Spleen (tissue), 11 donors: ENCODE data around the gene RAB11A. TPM values are rescaled to one million over a fixed set of nuclear protein-coding genes. Genes with fewer than 3 reads are reported as not detected.

Experiments used
- DNase-seq: peaks from one replicate; pipeline ENCODE4 v3.0.0-alpha.2; 2020
- H3K27ac ChIP-seq, 8 donors: fragments of 200-600 bp; sonication (generic) in 7 of 8; 1 replicate in 4 of 8; 2 replicates in 4 of 8; pipeline versions ENCODE4 v1.5.0 to v1.8.0; 2016 to 2021; ENCODE audit warnings: inconsistent platforms in 4 of 8, mild to moderate bottlenecking in 4 of 8, moderate library complexity in 1 of 8
- H3K27me3 ChIP-seq, 7 donors: fragments of 200-600 bp; sonication (generic) in 6 of 7; replicated peaks in 1 of 7; 1 replicate in 4 of 7; 2 replicates in 3 of 7; pipeline versions ENCODE4 v1.5.0 to v1.8.0; 2016 to 2021; ENCODE audit warnings: inconsistent platforms in 3 of 7, mild to moderate bottlenecking in 1 of 7
- H3K36me3 ChIP-seq, 6 donors: fragments of 200-600 bp; sonication (generic) in 5 of 6; 1 replicate in 4 of 6; 2 replicates in 2 of 6; pipeline versions ENCODE4 v1.5.0 to v1.8.0; 2016 to 2021; ENCODE audit warnings: inconsistent platforms in 2 of 6
- H3K4me1 ChIP-seq, 6 donors: fragments of 200-600 bp; sonication (generic) in 5 of 6; 1 replicate in 3 of 6; 2 replicates in 3 of 6; pipeline versions ENCODE4 v1.5.0 to v1.8.0; 2016 to 2021; ENCODE audit warnings: inconsistent platforms in 3 of 6
- H3K4me3 ChIP-seq, 8 donors: fragments of 200-600 bp; sonication (generic) in 7 of 8; 1 replicate in 4 of 8; 2 replicates in 4 of 8; pipeline versions ENCODE4 v1.5.0 to v1.8.0; 2016 to 2021; ENCODE audit warnings: inconsistent platforms in 4 of 8, mild to moderate bottlenecking in 4 of 8, moderate library complexity in 2 of 8
- H3K9me3 ChIP-seq, 8 donors: fragments of 200-600 bp; sonication (generic) in 7 of 8; 1 replicate in 4 of 8; 2 replicates in 4 of 8; pipeline versions ENCODE4 v1.5.0 to v1.8.0; 2016 to 2021; ENCODE audit warnings: inconsistent platforms in 4 of 8
- CTCF ChIP-seq, 11 experiments: fragments of 200-600 bp in 7 of 11; fragments of 450-650 bp in 4 of 11; sonication (generic) in 4 of 11; IDR thresholded peaks in 8 of 11; conservative IDR thresholded peaks in 3 of 11; 1 replicate in 7 of 11; 2 replicates in 4 of 11; pipeline versions ENCODE4 v1.4.0 to v1.8.0; 2016 to 2021; ENCODE audit warnings: antibody characterized with exemption in 11 of 11, inconsistent platforms in 4 of 11, mild to moderate bottlenecking in 1 of 11
- POLR2A ChIP-seq, 3 donors: fragments of 450-650 bp; IDR thresholded peaks; one replicate each; pipeline ENCODE4 v1.5.1; 2017; ENCODE audit warnings: antibody characterized with exemption in 3 of 3, mild to moderate bottlenecking in 1 of 3
- POLR2AphosphoS5 ChIP-seq, 3 donors: sonication (generic); formaldehyde crosslinking; IDR thresholded peaks; one replicate each; pipeline ENCODE4 v1.5.1; 2017; ENCODE audit warnings: antibody characterized with exemption in 3 of 3
- WGBS, 5 donors: extraction: QIAGEN DNeasy Blood & Tissue Kit in 3 of 5; methylation state at CpG; one replicate each; pipeline versions ENCODE4 v1.1.5 to v1.1.7; 2013 to 2018; 5-methylcytosine and 5-hydroxymethylcytosine counted together
- intact Hi-C: fragments of 100-400 bp; cut with DNase I; formaldehyde crosslinking; loops from one replicate; pipeline ENCODE4 v1.15.0; 2023; ENCODE audit warnings: low total_unique reads
- polyA plus RNA-seq, 3 donors: library from polyadenylated mRNA; stranded (reverse); fragments of 200-250 nt; gene quantifications; one replicate each; pipeline ENCODE4 v1.2.1, GENCODE V29; 2013
- total RNA-seq, 7 donors: library from RNA; depleted of rRNA in 3 of 7; stranded (reverse); fragments of >200 nt in 3 of 7; fragmentation: NEBNext Ultra II Directional in 4 of 7; extraction: Animal tissue kit (Norgen Biotek cat#: 25700) in 4 of 7; gene quantifications; one replicate each; pipeline versions ENCODE4 v1.1.0 to v1.2.1, GENCODE V29; 2016 to 2021
- donor health status: healthy with polysubstance abuse.
- donor health status: DM: no; HTN: no; CAD: no; lungs with moderate emphysema.
- donor health status: DM: no; HTN: no; CAD: no.
- donor health status: Bipolar disorder and iron deficiency.
- donor health status: healthy.
- donor health status: DM: no; HTN: no; CAD: no.
- donor health status: DM: yes; HTN: yes; CAD: no.

Gene RAB11A
- total and polyA plus RNA-seq, 10 donors: 86.7 to 313 (median 235) TPM

- Histone ChIP-seq H3K36me3 (no peaks in the 10 kb centered on the region), H3K4me1 (peaks cover 19 to 82% (median 42%) of the 10 kb centered on the region in 6 donors), H3K27ac (no peak overlapping the region), H3K27me3 (no peaks in the 10 kb centered on the region), H3K4me3 (no peak overlapping the region), H3K9me3 (no peaks in the 10 kb centered on the region)
- 87 to 94% (median 92%) methylated on average over 3 of the region's 3 CpGs for WGBS, 5 donors
- intact Hi-C loops: loop anchor here (10.0 kb wide), 1 partner anchor 48 kb away; no protein-coding TSS in a partner anchor
- TF ChIP-seq CTCF (IDR thresholded peaks at IDR 0.05 in 8 of 11, conservative IDR thresholded peaks at IDR 0.05 in 3 of 11): no peak
- no peak for TF ChIP-seq POLR2AphosphoS5 (IDR thresholded peaks at IDR 0.05)
- TF ChIP-seq POLR2A (IDR thresholded peaks at IDR 0.05): no peak
- no peak for DNase-seq
Measured at GRCh38 chr15:65822316-65822715, 47.0 kb upstream of the RAB11A start.

GRCh38 chr15:65824031-65824743 is 45.1 kb upstream of the RAB11A start:
- no peaks in the 10 kb centered on the region for H3K27me3 ChIP-seq
- intact Hi-C loops: loop anchor here (10.0 kb wide), 1 partner anchor 49 kb away; no protein-coding TSS in a partner anchor
- peaks cover 12 to 86% (median 40%) of the 10 kb centered on the region in 6 donors for H3K4me1 ChIP-seq
- H3K27ac ChIP-seq: peak overlapping the region in 1 of 8 donors; percentile 26
- 70 to 83% (median 76%) methylated on average over 7 of the region's 7 CpGs for WGBS, 5 donors
- H3K9me3 ChIP-seq: no peaks in the 10 kb centered on the region
- no peak for DNase-seq
- TF ChIP-seq CTCF (IDR thresholded peaks at IDR 0.05 in 8 of 11, conservative IDR thresholded peaks at IDR 0.05 in 3 of 11): peak in 8 of 11 experiments; percentile 43 to 73 (median 56)
- no peak for TF ChIP-seq POLR2AphosphoS5 (IDR thresholded peaks at IDR 0.05)
- no peaks in the 10 kb centered on the region for H3K36me3 ChIP-seq
- H3K4me3 ChIP-seq: no peak overlapping the region

- no peak for DNase-seq
- H3K4me1 ChIP-seq: peaks cover 5 to 86% (median 36%) of the 10 kb centered on the region in 6 donors
- H3K27me3 ChIP-seq: no peaks in the 10 kb centered on the region
- H3K4me3 ChIP-seq: no peak overlapping the region
- H3K27ac ChIP-seq: no peak overlapping the region
- no peaks in the 10 kb centered on the region for H3K9me3 ChIP-seq
- TF ChIP-seq POLR2A (IDR thresholded peaks at IDR 0.05) (no peak), CTCF (IDR thresholded peaks at IDR 0.05 in 8 of 11, conservative IDR thresholded peaks at IDR 0.05 in 3 of 11) (no peak), POLR2AphosphoS5 (IDR thresholded peaks at IDR 0.05) (no peak)
- intact Hi-C loops: loop anchor here (10.0 kb wide), 1 partner anchor 50 kb away; no protein-coding TSS in a partner anchor
- H3K36me3 ChIP-seq: no peaks in the 10 kb centered on the region
- 70 to 91% (median 78%) methylated on average over 5 of the region's 5 CpGs for WGBS, 5 donors
Measured at GRCh38 chr15:65824941-65825544, 44.2 kb upstream of the RAB11A start.

- no peaks in the 10 kb centered on the region for H3K27me3 ChIP-seq
- DNase-seq: no peak
- peak overlapping the region in 3 of 8 donors; percentile 70 to 93 (median 70) for H3K27ac ChIP-seq
- WGBS, 5 donors: 39 to 63% (median 56%) methylated on average over 3 of the region's 3 CpGs
- H3K9me3 ChIP-seq: no peaks in the 10 kb centered on the region
- no peaks in the 10 kb centered on the region for H3K36me3 ChIP-seq
- no peak overlapping the region for H3K4me3 ChIP-seq
- peaks cover 0 to 73% (median 34%) of the 10 kb centered on the region in 6 donors for H3K4me1 ChIP-seq
- TF ChIP-seq POLR2AphosphoS5 (IDR thresholded peaks at IDR 0.05): no peak
- TF ChIP-seq CTCF (IDR thresholded peaks at IDR 0.05 in 8 of 11, conservative IDR thresholded peaks at IDR 0.05 in 3 of 11): no peak
- TF ChIP-seq POLR2A (IDR thresholded peaks at IDR 0.05): no peak
- intact Hi-C loops: loop anchor here (10.0 kb wide), 1 partner anchor 52 kb away; no protein-coding TSS in a partner anchor
Measured at GRCh38 chr15:65827065-65827464, 42.2 kb upstream of the RAB11A start.
